B cell (primary cell): ENCODE measurements around the gene HBQ1. TPM values are rescaled to one million over a fixed set of nuclear protein-coding genes. Genes with fewer than 3 reads are reported as not detected.

Experiments
- ATAC-seq: fragments of 200-7000 bp; cut with Tn5 transposase; one replicate; pipeline ENCODE4 v1.10.0; 2021; ENCODE audit warnings: low read depth, mild to moderate bottlenecking, moderate number of reproducible peaks, moderate library complexity
- CTCF ChIA-PET: fragments of 350-600 bp; sonication (Branson Sonifier 250); formaldehyde crosslinking; loops from one replicate; lab custom pipeline; 2021; ENCODE audit warnings: antibody characterized with exemption, inconsistent platforms; lab: Charles Lee
- POLR2A ChIA-PET: fragments of 350-600 bp; sonication (Branson Sonifier 250); formaldehyde crosslinking; loops from one replicate; lab custom pipeline; 2021; ENCODE audit warnings: antibody characterized with exemption; lab: Charles Lee
- DNase-seq: peaks from one replicate; pipeline ENCODE4 v3.0.0; 2013
- H2AFZ ChIP-seq: 2 replicates; pipeline ENCODE4 v1.6.1; 2012; ENCODE audit warnings: mild to moderate bottlenecking, low read depth, low read length; ENCODE audit not compliant: insufficient read depth, poor library complexity, severe bottlenecking
- H3K27ac ChIP-seq, 2 donors: 1 replicate in 1 of 2; 2 replicates in 1 of 2; pipeline ENCODE4 v1.5.1; 2012 to 2013; ENCODE audit warnings: low read length in 2 of 2, mild to moderate bottlenecking in 2 of 2, moderate library complexity in 1 of 2
- H3K27me3 ChIP-seq, 4 experiments: fragments of 200-600 bp in 1 of 4; sonication (generic) in 1 of 4; replicated peaks in 1 of 4; 1 replicate in 2 of 4; 2 replicates in 2 of 4; pipeline versions ENCODE4 v1.6.1 to v1.7.0; 2013 to 2016; ENCODE audit warnings: low read length in 3 of 4, mild to moderate bottlenecking in 2 of 4, mixed read lengths in 1 of 4, moderate library complexity in 1 of 4; ENCODE audit not compliant: insufficient read depth in 4 of 4, control insufficient read depth in 3 of 4; ENCODE audit errors: control extremely low read depth in 1 of 4
- H3K36me3 ChIP-seq, 2 experiments: replicated peaks in 1 of 2; 1 replicate in 1 of 2; 2 replicates in 1 of 2; pipeline versions ENCODE4 v1.6.1 to v1.7.1; 2013; ENCODE audit warnings: low read length in 1 of 2; ENCODE audit not compliant: insufficient read depth in 2 of 2, control insufficient read depth in 1 of 2; ENCODE audit errors: control extremely low read depth in 1 of 2, extremely low read depth in 1 of 2
- H3K4me1 ChIP-seq, 2 donors: fragments of 200-600 bp in 1 of 2; sonication (generic) in 1 of 2; 1 replicate in 1 of 2; 2 replicates in 1 of 2; pipeline versions ENCODE4 v1.5.1 to v1.6.1; 2013 to 2017; ENCODE audit warnings: low read length in 2 of 2; ENCODE audit not compliant: control insufficient read depth in 2 of 2, insufficient read depth in 2 of 2
- H3K4me2 ChIP-seq: replicated peaks from 2 replicates; pipeline ENCODE3; 2012; ENCODE audit warnings: mild to moderate bottlenecking, low read depth, low read length; ENCODE audit not compliant: poor library complexity, severe bottlenecking
- H3K4me3 ChIP-seq, 5 experiments: fragments of 200-600 bp in 1 of 5; sonication (generic) in 1 of 5; 1 replicate in 3 of 5; 2 replicates in 2 of 5; pipeline versions ENCODE4 v1.5.1 to v1.7.0; 2011 to 2016; ENCODE audit warnings: low read length in 4 of 5, mild to moderate bottlenecking in 4 of 5, low read depth in 2 of 5, control low read depth in 1 of 5, moderate library complexity in 1 of 5; ENCODE audit not compliant: insufficient read depth in 1 of 5; ENCODE audit errors: control extremely low read depth in 1 of 5, extremely low read depth in 1 of 5
- H3K79me2 ChIP-seq: fragments of 200-600 bp; sonication (generic); one replicate; pipeline ENCODE4 v1.6.0; 2016; ENCODE audit warnings: low read length; ENCODE audit not compliant: control insufficient read depth, insufficient read depth
- H3K9ac ChIP-seq: fragments of 200-600 bp; sonication (generic); 2 replicates; pipeline ENCODE4 v1.6.1; 2017; ENCODE audit warnings: mild to moderate bottlenecking, low read length, moderate library complexity
- H3K9me3 ChIP-seq, 3 donors: one replicate each; pipeline versions ENCODE4 v1.6.1 to v1.7.1; 2013; ENCODE audit warnings: low read length in 2 of 3; ENCODE audit not compliant: control insufficient read depth in 2 of 3, insufficient read depth in 1 of 3; ENCODE audit errors: control extremely low read depth in 1 of 3
- H4K20me1 ChIP-seq: 2 replicates; pipeline ENCODE4 v1.6.0; 2012; ENCODE audit warnings: mild to moderate bottlenecking, low read length; ENCODE audit not compliant: insufficient read depth, control insufficient read depth, poor library complexity, severe bottlenecking
- H3K27ac Mint-ChIP-seq: one replicate; pipeline ENCODE4 v1.8.0; 2021; ENCODE audit warnings: mixed read lengths
- H3K27me3 Mint-ChIP-seq: one replicate; pipeline ENCODE4 v1.8.0; 2021; ENCODE audit warnings: mixed read lengths
- H3K4me1 Mint-ChIP-seq: one replicate; pipeline ENCODE4 v1.8.0; 2021; ENCODE audit warnings: mixed read lengths
- H3K4me3 Mint-ChIP-seq: one replicate; pipeline ENCODE4 v1.8.0; 2021; ENCODE audit warnings: mixed read lengths
- H3K9me3 Mint-ChIP-seq: one replicate; pipeline ENCODE4 v1.8.0; 2022; ENCODE audit warnings: mixed read lengths; ENCODE audit not compliant: insufficient read depth
- CTCF ChIP-seq: fragments of 200-600 bp; IDR thresholded peaks from one replicate; pipeline ENCODE4 v1.8.0; 2022; ENCODE audit warnings: antibody characterized with exemption, mild to moderate bottlenecking
- EZH2 ChIP-seq: IDR thresholded peaks from 2 replicates; pipeline ENCODE4 v1.6.1; 2012; ENCODE audit warnings: borderline replicate concordance, low read depth, mild to moderate bottlenecking, moderate library complexity, low read length; ENCODE audit not compliant: insufficient read depth, poor library complexity, severe bottlenecking
- WGBS: methylation state at CpG from one replicate; pipeline ENCODE4 v1.1.5; 2013; ENCODE audit warnings: missing lambda C conversion rate; ENCODE audit not compliant: insufficient coverage; 5-methylcytosine and 5-hydroxymethylcytosine counted together
- intact Hi-C: fragments of 100-400 bp; cut with micrococcal nuclease; formaldehyde crosslinking; loops from one replicate; pipeline ENCODE4 v1.10.0; 2022
- polyA plus RNA-seq: library from polyadenylated mRNA; depleted of rRNA; stranded (reverse); fragments of >200 nt; gene quantifications from 2 replicates; pipeline ENCODE4 v1.2.3, GENCODE V29; 2012
- total RNA-seq, 2 donors: library from RNA; stranded (reverse); fragments of 120-200 nt in 1 of 2; gene quantifications; 1 replicate in 1 of 2; 2 replicates in 1 of 2; pipeline versions ENCODE4 v1.2.3 to v1.2.4, GENCODE V29; 2013 to 2022

HBQ1 gene
- total and polyA plus RNA-seq, 2 donors (not counting 1 experiment from before 2014, with no cell fraction given), result not detected

DNA sequence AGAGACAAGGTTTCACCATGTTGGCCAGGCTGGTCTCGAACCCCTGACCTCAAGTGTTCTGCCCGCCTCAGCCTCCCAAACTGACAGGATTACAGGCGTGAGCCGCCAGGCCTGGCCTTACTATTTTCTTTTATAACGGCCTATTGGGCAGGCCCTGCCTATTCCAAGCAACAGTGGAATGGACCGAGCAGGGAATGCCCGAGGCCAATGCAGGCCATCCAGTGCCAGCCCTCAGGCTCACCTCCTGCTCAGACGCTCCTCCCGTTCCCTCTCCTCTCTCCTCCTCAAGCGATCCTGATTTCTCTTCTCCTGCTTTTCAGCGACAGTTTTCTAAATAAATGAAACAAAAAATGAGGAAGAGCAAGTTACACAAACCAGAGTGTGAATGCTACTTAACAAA, 12.4 kb downstream of the HBQ1 start:
- Histone ChIP-seq H3K36me3 (peaks cover 15 to 88% of the 10 kb centered on the region in 2 experiments), H2AFZ (no peak overlapping the region), H3K9ac (no peak overlapping the region), H3K79me2 (peaks cover 16% of the 10 kb centered on the region), H3K4me1 (no peaks in the 10 kb centered on the region), H3K4me3 (no peak overlapping the region), H4K20me1 (peaks cover 41% of the 10 kb centered on the region), H3K4me2 (no peak overlapping the region), H3K9me3 (no peaks in the 10 kb centered on the region), H3K27me3 (no peaks in the 10 kb centered on the region), H3K27ac (no peak overlapping the region)
- Mint-ChIP-seq H3K4me1 (no peaks in the 10 kb centered on the region), H3K9me3 (no peaks in the 10 kb centered on the region), H3K27ac (no peak overlapping the region), H3K27me3 (no peaks in the 10 kb centered on the region), H3K4me3 (no peak overlapping the region)
- DNase-seq, result no peak
- 97% methylated on average over 7 of the region's 11 CpGs for WGBS
- no peak for ATAC-seq
- ChIA-PET CTCF (interaction anchor here (1.1 kb wide), 1 partner anchor 9 kb away, joined by 3 read pairs; no protein-coding TSS in a partner anchor), POLR2A (no interaction called here)
- intact Hi-C loops, result no loop called here
- no peak for TF ChIP-seq EZH2
- no peak for TF ChIP-seq CTCF

DNA sequence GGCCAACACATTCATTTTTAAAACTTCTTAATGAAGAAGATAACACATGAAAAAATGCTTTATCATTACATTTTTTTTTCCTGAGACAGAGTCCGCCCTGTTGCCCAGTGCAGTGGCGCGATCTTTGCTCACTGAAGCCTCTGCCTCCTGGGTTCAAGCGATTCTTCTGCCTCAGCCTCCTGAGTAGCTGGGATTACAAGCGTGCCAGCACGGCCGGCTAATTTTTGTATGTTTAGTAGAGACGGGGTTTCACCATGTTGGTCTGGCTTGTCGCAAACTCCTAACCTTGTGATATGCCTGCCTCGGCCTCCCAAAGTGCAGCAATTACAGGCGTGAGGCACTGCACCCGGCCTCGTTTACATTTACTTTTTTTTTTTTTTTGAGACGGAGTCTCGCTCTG, 13.2 kb downstream of the HBQ1 start:
- peaks cover 14 to 90% of the 10 kb centered on the region in 2 experiments for H3K36me3 ChIP-seq
- DNase-seq (no peak), ATAC-seq (no peak)
- intact Hi-C loops, result no loop called here
- H2AFZ ChIP-seq, result no peak overlapping the region
- Mint-ChIP-seq H3K4me3 (no peak overlapping the region), H3K27ac (no peak overlapping the region), H3K27me3 (no peaks in the 10 kb centered on the region), H3K4me1 (no peaks in the 10 kb centered on the region), H3K9me3 (no peaks in the 10 kb centered on the region)
- no peaks in the 10 kb centered on the region for H3K4me1 ChIP-seq
- H3K4me3 ChIP-seq, result no peak overlapping the region
- no peak overlapping the region for H3K4me2 ChIP-seq
- no peak overlapping the region for H3K27ac ChIP-seq
- no peaks in the 10 kb centered on the region for H3K27me3 ChIP-seq
- POLR2A ChIA-PET, result no interaction called here
- TF ChIP-seq CTCF (no peak), EZH2 (no peak)
- peaks cover 16% of the 10 kb centered on the region for H3K79me2 ChIP-seq
- no peak overlapping the region for H3K9ac ChIP-seq
- over 99% methylated on average over 13 of the region's 15 CpGs for WGBS
- peaks cover 43% of the 10 kb centered on the region for H4K20me1 ChIP-seq
- no peaks in the 10 kb centered on the region for H3K9me3 ChIP-seq
- CTCF ChIA-PET, result interaction anchor here (1.1 kb wide), 2 partner anchors 10 to 128 kb away, joined by 3 to 4 read pairs; no protein-coding TSS in a partner anchor
